HG03045 (cell line): ENCODE results near the gene DHRS3.

Experiments
- ATAC-seq: cut with Tn5 transposase; IDR thresholded peaks from one replicate; pipeline ENCODE4 v1.9.1; 2021; ENCODE audit warnings: mild to moderate bottlenecking, moderate library complexity; ENCODE audit not compliant: unreplicated experiment

DHRS3 gene

GRCh38 chr1:12600335-12600734, 17.7 kb downstream of the DHRS3 start:
- no peak for ATAC-seq

GRCh38 chr1:12599657-12600056, 18.4 kb downstream of the DHRS3 start:
- ATAC-seq: no peak

- ATAC-seq: no peak
Observed at GRCh38 chr1:12598974-12599373, 19.0 kb downstream of the DHRS3 start.

- ATAC-seq: no peak
Observed at GRCh38 chr1:12597792-12598191, 20.2 kb downstream of the DHRS3 start.

- no peak for ATAC-seq
Observed at GRCh38 chr1:12596007-12596821, 21.8 kb downstream of the DHRS3 start.

GRCh38 chr1:12595757-12596006, 22.3 kb downstream of the DHRS3 start:
- ATAC-seq: no peak

GRCh38 chr1:12594966-12595756, 22.8 kb downstream of the DHRS3 start:
- no peak for ATAC-seq

- no peak for ATAC-seq
Observed at GRCh38 chr1:12594490-12594889, 23.5 kb downstream of the DHRS3 start.

GRCh38 chr1:12593621-12594066, 24.4 kb downstream of the DHRS3 start:
- ATAC-seq: no peak

GRCh38 chr1:12592496-12592895, 25.5 kb downstream of the DHRS3 start:
- ATAC-seq: no peak

- ATAC-seq: no peak
Observed at GRCh38 chr1:12591267-12591938, 26.6 kb downstream of the DHRS3 start.

GRCh38 chr1:12588695-12589094, 29.3 kb downstream of the DHRS3 start:
- no peak for ATAC-seq

GRCh38 chr1:12587981-12588640, 29.9 kb downstream of the DHRS3 start:
- ATAC-seq: no peak

- no peak for ATAC-seq
Observed at GRCh38 chr1:12585951-12586942, 31.8 kb downstream of the DHRS3 start.

GRCh38 chr1:12585536-12585935, 32.5 kb downstream of the DHRS3 start:
- no peak for ATAC-seq

GRCh38 chr1:12584900-12585525, 33.0 kb downstream of the DHRS3 start:
- no peak for ATAC-seq

GRCh38 chr1:12583484-12583883, 34.5 kb downstream of the DHRS3 start:
- no peak for ATAC-seq

GRCh38 chr1:12582649-12583048, 35.4 kb downstream of the DHRS3 start:
- no peak for ATAC-seq

GRCh38 chr1:12581179-12581578, 36.8 kb downstream of the DHRS3 start:
- ATAC-seq: no peak
